ENCODE results near the gene DZIP1.
"Not testable (repeated sequence)": the region's sequence is repeated elsewhere in the genome, so short reads cannot be mapped to it uniquely, and the experiment has no call there.

The DZIP1 gene

GRCh38 chr13:95601216-95601615 lies 43.3 kb downstream of the DZIP1 start:
- no peak for DNase-seq (ENCODE audit: low read depth in 2 of 2)

- DNase-seq (ENCODE audit: low read depth in 2 of 2) = no peak
Measured at GRCh38 chr13:95596701-95597100, 47.8 kb downstream of the DZIP1 start.

DNA sequence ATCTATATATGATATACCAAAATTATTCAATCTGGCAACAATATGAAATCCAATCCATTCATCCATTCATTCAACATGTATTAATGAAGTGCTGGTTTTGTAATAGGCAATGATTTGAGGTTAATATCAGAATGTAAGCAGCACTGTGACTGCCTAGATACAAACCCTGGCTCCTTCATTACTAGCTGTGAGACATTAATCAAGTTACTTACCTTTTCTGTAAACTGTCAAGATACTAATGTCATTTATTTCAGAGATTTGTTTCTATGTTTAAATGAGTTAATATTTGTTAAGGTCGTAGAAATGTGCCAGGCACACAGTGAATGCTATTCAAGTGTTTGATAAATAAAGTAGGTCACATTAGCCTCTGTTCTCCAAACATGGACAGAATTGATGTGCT lies 51.0 kb downstream of the DZIP1 start:
- no peak for DNase-seq (ENCODE audit: low read depth in 2 of 2)

GRCh38 chr13:95588721-95589120 lies 55.8 kb downstream of the DZIP1 start:
- DNase-seq (ENCODE audit: low read depth in 2 of 2) = no peak

- no peak for DNase-seq (ENCODE audit: low read depth in 2 of 2)
Measured at GRCh38 chr13:95588134-95588533, 56.4 kb downstream of the DZIP1 start.

GRCh38 chr13:95585867-95586266 lies 58.6 kb downstream of the DZIP1 start:
- no peak for DNase-seq (ENCODE audit: low read depth in 2 of 2)

DNA sequence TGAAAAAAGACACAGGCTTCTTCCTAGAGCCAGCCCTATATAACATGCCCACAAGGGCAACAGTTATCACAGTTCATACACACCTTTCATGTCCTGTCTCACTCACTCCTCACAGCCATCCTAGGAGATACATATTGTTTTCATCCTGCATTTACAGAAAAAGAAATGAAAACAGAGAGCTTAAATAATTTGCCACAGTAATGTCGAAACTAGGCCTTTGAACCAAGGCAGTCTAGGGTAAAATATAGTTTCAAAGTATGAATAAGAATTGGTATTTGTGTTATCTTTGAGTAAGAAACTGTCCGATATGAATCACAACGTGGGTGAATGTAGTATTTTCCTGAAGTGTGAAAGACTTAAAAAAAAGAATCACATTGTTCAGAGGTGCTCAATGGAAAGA lies 65.2 kb downstream of the DZIP1 start:
- no peak for DNase-seq (ENCODE audit: low read depth in 2 of 2)

DNA sequence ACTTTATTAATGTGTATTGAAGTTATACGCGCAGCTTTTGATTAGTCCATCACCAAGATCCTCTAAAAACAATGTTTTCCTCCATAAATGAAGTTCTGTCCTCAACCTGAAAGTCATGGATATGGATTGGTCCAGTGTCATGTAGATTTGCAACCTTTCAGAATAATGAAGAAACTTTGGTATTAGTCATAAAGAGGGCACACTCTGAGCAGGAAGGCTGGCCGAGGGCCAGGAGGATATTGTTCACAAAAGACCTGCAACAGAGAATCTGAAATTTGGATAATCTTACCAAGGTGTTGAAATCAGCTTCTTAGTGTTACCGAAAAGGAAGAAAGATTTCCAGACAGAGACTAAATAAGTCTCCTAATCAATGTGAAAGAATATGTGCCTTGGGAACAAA lies 71.3 kb downstream of the DZIP1 start:
- DNase-seq (ENCODE audit: low read depth in 2 of 2) = no peak

DNA sequence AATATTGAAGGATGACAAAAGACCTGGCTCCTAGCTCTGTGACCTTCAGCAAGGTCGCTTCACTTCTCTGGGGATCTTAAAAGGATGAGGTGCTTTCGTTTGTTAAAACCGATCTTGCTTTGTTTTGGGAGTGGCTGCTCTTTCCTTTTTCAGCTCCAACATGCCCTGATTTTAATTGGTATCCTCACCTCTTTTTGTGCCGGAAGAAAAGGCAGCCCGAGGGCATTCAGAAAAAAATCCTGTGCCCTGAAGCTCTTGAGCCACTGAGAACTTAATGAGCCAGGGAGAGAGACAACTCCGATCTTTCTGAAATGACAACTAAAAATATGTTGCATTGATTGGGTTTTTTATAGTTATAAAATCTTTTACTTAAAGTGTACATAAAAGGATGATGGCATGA lies 72.6 kb downstream of the DZIP1 start:
- DNase-seq (ENCODE audit: low read depth in 2 of 2) = no peak

GRCh38 chr13:95570016-95570415 lies 74.5 kb downstream of the DZIP1 start:
- DNase-seq (ENCODE audit: low read depth in 2 of 2) = no peak

DNA sequence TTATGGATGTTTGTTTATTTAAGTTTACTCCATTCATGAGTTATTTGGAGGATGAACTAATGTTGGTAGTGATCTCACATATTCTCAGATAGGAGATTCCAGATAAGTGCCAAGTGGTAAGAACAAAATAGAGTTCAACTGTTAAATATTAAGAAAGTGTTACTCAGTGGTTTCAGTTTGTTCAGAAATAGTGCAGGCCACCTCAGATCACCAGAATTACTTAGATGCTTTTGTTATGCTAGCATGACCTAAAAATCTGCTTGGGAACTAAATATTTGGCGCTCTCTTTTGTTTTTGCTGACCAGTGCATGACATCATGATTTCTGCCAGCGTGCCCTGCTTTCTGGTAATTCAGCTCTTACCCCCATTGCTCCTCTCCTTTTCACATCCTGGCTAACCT lies 76.4 kb downstream of the DZIP1 start:
- DNase-seq (ENCODE audit: low read depth in 2 of 2) = no peak

- DNase-seq (ENCODE audit: low read depth in 2 of 2) = not testable (repeated sequence)
Measured at GRCh38 chr13:95565758-95566157, 78.7 kb downstream of the DZIP1 start.

- DNase-seq (ENCODE audit: low read depth in 2 of 2) = no peak
Measured at GRCh38 chr13:95564733-95565291, 79.7 kb downstream of the DZIP1 start.

DNA sequence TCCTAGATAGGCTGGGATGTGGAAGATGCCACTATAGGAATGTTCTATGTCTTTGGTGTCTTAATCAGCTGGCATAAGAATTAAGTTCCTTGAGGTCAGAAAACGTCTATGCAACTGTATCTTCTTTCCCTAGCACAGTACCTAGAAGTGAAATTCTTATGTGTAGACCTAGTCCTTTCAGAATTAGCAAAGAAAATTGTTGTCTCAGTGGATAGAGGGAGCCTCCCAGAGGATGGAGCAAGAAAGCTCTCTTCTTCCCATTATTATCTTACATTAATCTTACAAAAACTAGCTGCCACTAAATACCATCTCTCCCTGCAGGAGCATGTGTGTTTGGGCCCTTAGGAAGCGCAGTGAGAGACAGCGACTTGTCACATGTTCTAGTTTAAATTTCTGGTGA lies 80.4 kb downstream of the DZIP1 start:
- DNase-seq (ENCODE audit: low read depth in 2 of 2) = no peak

DNA sequence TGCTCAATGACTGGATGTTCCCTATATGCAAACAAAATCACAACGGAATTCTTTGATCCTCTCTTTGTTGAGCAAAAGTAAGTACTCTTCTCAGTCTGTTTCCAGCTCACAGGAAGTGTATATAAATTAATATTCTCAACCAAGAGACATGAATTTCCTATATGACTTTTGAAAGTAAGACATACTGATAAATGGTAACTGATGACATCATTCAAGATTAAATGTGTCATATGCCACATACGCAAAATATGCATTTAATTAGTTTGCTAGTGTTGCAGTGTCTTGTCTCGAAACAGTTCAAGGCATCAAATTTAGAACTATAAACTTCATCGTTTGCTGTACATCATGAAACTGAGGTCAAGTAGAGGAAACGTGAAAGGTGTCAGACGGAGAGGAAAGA lies 84.1 kb downstream of the DZIP1 start:
- DNase-seq (ENCODE audit: low read depth in 2 of 2) = no peak

DNA sequence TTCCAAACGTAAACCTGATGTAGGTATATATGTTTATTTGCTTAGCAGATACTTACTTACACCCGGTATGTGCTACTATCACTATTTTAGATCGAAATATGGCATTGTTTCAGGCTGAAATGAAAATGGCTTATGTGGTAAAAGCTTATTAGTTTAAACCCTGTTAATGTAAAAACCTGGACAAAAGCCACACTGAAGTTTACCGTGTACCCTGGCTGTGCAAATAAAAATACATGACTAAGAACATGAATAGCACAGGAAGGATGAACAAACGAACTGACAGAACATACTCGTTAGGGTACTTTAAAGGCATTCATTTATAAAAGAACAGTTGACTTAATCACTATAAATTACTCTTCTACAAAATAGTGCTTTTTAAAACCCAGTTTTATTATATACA lies 85.4 kb downstream of the DZIP1 start:
- no peak for DNase-seq (ENCODE audit: low read depth in 2 of 2)

DNA sequence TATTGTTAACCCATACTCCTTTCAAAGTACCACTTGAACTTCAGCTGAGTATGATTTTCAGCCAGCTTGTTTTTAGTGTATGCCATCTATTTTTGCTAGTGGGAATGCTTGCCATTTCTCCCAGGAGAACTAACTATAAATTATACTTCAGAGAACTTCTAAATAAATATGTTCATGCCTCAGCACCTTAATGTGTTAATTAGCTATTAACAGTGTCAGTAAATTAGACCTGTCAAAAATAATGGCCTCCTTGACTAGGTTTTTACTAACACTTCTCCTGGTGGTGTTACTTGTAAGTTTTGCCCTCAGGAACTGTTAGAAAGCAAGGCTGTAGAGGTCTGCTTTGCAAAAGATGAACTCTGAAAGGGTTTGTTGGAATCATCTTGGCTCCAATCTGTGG lies 87.5 kb downstream of the DZIP1 start:
- DNase-seq (ENCODE audit: low read depth in 2 of 2) = no peak

DNA sequence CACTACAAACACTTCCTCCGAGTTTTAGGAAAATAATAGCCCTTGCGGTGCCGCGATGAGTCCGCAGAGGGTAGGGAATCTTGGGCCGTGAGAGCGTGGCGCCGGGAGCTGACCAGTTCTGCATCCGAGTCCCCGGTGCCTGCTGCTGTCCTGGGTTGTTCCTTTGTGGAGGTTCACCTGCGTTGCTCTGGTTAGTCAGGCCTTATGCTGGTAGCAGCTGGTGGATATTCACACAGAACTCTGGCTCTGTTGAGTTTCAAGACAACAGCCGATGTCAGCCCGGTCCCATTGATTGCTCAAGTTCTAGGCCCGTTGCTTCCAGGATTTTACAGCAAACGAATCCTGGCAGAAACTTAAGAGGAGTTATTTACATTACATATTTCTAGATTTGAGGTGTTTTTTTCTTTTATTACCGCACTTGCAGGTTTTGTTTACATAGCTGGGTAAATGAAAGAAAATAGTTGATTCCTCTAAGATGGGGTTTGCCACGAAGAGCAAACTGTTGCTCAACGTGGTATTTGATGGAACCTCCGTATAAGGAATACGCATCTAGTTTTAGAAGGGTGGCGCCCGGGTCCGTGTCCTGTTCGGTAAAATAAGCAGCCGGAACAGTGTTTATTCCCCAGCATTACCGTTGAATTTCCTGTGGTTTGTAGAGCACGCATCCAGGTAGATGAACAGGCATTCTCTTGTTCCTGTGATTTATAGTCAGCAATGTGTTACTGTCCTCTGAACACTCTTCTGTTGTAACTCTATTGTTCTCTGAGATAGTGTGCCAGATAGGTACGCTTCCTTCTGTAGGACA lies 90.7 kb downstream of the DZIP1 start:
- no peak for DNase-seq (ENCODE audit: low read depth in 2 of 2)

GRCh38 chr13:95552539-95553441 lies 91.7 kb downstream of the DZIP1 start, which contains the start of gene CLDN10:
Gene CLDN10, plus strand, starts transcription at chr13:95552720. Its CDS starts 34 bp downstream, at chr13:95552754.
- no peak for DNase-seq (ENCODE audit: low read depth in 2 of 2)

- no peak for DNase-seq (ENCODE audit: low read depth in 2 of 2)
Measured at GRCh38 chr13:95552208-95552538, 92.3 kb downstream of the DZIP1 start.

DNA sequence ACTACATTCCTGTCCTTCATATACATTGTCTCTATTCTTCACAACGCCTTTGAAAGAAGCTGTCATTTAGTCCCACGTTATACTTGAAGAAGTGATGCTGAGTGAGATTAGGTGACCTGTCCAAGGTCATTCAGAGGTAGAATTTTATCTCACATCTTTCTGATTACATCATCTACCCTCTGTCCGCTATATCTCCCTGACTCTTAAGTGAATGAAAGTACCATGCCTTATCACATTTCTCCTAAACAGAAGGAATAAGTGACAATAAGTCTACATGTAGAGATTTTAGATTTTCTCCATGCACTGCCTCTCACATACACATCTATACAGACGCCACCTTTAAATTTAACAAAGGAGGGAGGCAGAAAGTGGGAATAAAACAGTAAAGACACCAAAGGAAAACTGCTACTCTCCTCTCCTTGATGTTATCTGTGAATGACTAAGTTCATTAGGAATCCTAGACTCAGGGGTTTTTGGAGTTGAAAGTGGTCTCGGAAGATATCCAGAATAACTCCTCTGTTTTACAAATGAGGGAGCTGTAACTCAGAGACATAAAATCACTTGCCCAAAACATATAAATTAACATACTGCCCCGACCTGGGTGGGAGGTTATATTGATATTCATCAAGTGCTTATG lies 96.9 kb downstream of the DZIP1 start:
- no peak for DNase-seq (ENCODE audit: low read depth in 2 of 2)

- no peak for DNase-seq (ENCODE audit: low read depth in 2 of 2)
Measured at GRCh38 chr13:95546919-95547318, 97.6 kb downstream of the DZIP1 start.

Data from stimulated activated CD8-positive, alpha-beta memory T cell treated with anti-CD3 and anti-CD28 coated beads, Interleukin-2, amount 100 ng/mL, for 48 hours (primary cell).